HEK293T (cell line): ENCODE measurements around the gene BRAF.

ENCODE experiments used
- ELF4 ChIP-seq: fragments of 450-650 bp; IDR thresholded peaks from 2 replicates; pipeline ENCODE4 v1.6.1; 2017; ENCODE audit warnings: antibody characterized with exemption
- FOXM1 ChIP-seq: fragments of 450-650 bp; IDR thresholded peaks from 2 replicates; pipeline ENCODE4 v1.6.1; 2017; ENCODE audit warnings: mild to moderate bottlenecking, borderline replicate concordance
- L3MBTL2 ChIP-seq: fragments of 450-650 bp; conservative IDR thresholded peaks from 2 replicates; pipeline ENCODE4 v1.6.1; 2016; ENCODE audit warnings: mild to moderate bottlenecking
- PKNOX1 ChIP-seq: fragments of 450-650 bp; IDR thresholded peaks from 2 replicates; pipeline ENCODE4 v1.6.1; 2016
- SP1 ChIP-seq: fragments of 450-650 bp; IDR thresholded peaks from 2 replicates; pipeline ENCODE4 v1.6.1; 2017

GRCh38 chr7:140901941-140902302 lies 22.8 kb downstream of the BRAF start:
- TF ChIP-seq ELF4 (no peak), SP1 (no peak), L3MBTL2 (no peak), FOXM1 (no peak), PKNOX1 (no peak)
